ENCODE data around the gene STIM2.

The STIM2 gene

GRCh38 chr4:26896636-26897035, 36.0 kb downstream of the STIM2 start:
- DNase-seq (ENCODE audit: low read depth, low spot score) = no peak
- no peak overlapping the region for H3K27ac ChIP-seq (ENCODE audit: low read length)
- no peak overlapping the region for H3K4me3 ChIP-seq (ENCODE audit: low read length)
- no peaks in the 10 kb centered on the region for H3K4me1 ChIP-seq (ENCODE audit: control insufficient read depth, insufficient read depth, low read length)
- H3K36me3 ChIP-seq (ENCODE audit: control insufficient read depth, insufficient read depth, low read length) = no peaks in the 10 kb centered on the region
- H3K27me3 ChIP-seq (ENCODE audit: control insufficient read depth, insufficient read depth, low read length) = no peaks in the 10 kb centered on the region
- H3K9me3 ChIP-seq (ENCODE audit: control insufficient read depth, insufficient read depth, low read length) = no peaks in the 10 kb centered on the region
- WGBS (ENCODE audit: insufficient coverage, insufficient read length) = no CpG with 5 or more reads among the region's 2 CpGs

DNA sequence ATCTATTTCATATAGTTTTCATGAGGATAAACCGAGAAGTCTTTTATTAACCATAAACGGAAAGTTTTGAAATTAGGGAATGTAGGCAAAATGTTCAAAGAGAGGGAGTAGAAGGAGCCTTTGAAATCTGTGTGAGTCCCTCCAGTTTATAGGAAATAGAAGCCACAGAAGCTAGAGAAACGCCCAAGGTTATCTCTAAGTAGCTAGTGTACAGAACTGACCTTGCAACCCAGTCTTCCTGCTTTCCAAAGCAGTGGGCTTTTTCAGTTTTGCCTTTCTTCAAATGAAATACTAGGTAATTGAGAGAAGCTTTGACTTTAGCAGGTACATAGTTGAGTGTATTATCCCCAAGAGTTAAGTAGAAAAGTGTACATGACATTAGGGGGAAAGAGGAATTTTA, 39.4 kb downstream of the STIM2 start:
- no peaks in the 10 kb centered on the region for H3K4me1 ChIP-seq (ENCODE audit: control insufficient read depth, insufficient read depth, low read length)
- no peaks in the 10 kb centered on the region for H3K36me3 ChIP-seq (ENCODE audit: control insufficient read depth, insufficient read depth, low read length)
- no peaks in the 10 kb centered on the region for H3K9me3 ChIP-seq (ENCODE audit: control insufficient read depth, insufficient read depth, low read length)
- no peak overlapping the region for H3K4me3 ChIP-seq (ENCODE audit: low read length)
- no peaks in the 10 kb centered on the region for H3K27me3 ChIP-seq (ENCODE audit: control insufficient read depth, insufficient read depth, low read length)
- DNase-seq (ENCODE audit: low read depth, low spot score) = no peak
- H3K27ac ChIP-seq (ENCODE audit: low read length) = no peak overlapping the region
- WGBS (ENCODE audit: insufficient coverage, insufficient read length) = no CpG with 5 or more reads among the region's 3 CpGs

- DNase-seq (ENCODE audit: low read depth, low spot score) = no peak
- no peaks in the 10 kb centered on the region for H3K9me3 ChIP-seq (ENCODE audit: control insufficient read depth, insufficient read depth, low read length)
- WGBS (ENCODE audit: insufficient coverage, insufficient read length) = no CpG with 5 or more reads among the region's 2 CpGs
- no peak overlapping the region for H3K27ac ChIP-seq (ENCODE audit: low read length)
- no peaks in the 10 kb centered on the region for H3K36me3 ChIP-seq (ENCODE audit: control insufficient read depth, insufficient read depth, low read length)
- H3K4me3 ChIP-seq (ENCODE audit: low read length) = no peak overlapping the region
- no peaks in the 10 kb centered on the region for H3K4me1 ChIP-seq (ENCODE audit: control insufficient read depth, insufficient read depth, low read length)
- no peaks in the 10 kb centered on the region for H3K27me3 ChIP-seq (ENCODE audit: control insufficient read depth, insufficient read depth, low read length)
These were observed 40.1 kb downstream of the STIM2 start for GRCh38 chr4:26900765-26901164.

DNA sequence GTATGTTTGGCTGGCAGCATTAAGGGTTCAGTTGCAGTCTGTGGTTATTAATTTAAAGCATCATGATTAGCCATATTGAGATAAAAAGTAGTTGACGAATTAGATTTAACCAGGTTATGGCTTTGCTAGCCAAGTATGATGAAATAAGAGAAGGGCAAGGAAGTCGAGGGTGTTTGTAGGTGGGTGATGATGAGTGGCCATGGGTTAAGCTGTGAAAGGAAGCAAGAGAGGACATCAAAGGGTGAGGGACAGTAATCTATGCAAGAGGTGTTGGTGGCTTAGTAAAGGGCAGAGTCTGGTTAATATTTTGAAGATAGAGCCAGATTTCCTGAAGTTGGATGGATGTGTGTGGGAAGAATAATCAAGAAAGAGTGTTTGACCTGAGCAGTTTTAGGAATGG, 44.5 kb downstream of the STIM2 start:
- WGBS (ENCODE audit: insufficient coverage, insufficient read length) = 100% methylated on average over 1 of the region's 2 CpGs
- Histone ChIP-seq H3K27me3 (ENCODE audit: control insufficient read depth, insufficient read depth, low read length) (no peaks in the 10 kb centered on the region), H3K4me3 (ENCODE audit: low read length) (no peak overlapping the region), H3K9me3 (ENCODE audit: control insufficient read depth, insufficient read depth, low read length) (no peaks in the 10 kb centered on the region), H3K4me1 (ENCODE audit: control insufficient read depth, insufficient read depth, low read length) (no peaks in the 10 kb centered on the region), H3K27ac (ENCODE audit: low read length) (no peak overlapping the region), H3K36me3 (ENCODE audit: control insufficient read depth, insufficient read depth, low read length) (no peaks in the 10 kb centered on the region)
- no peak for DNase-seq (ENCODE audit: low read depth, low spot score)

GRCh38 chr4:26907731-26908599, 47.3 kb downstream of the STIM2 start:
- H3K27me3 ChIP-seq (ENCODE audit: control insufficient read depth, insufficient read depth, low read length) = no peaks in the 10 kb centered on the region
- H3K9me3 ChIP-seq (ENCODE audit: control insufficient read depth, insufficient read depth, low read length) = no peaks in the 10 kb centered on the region
- no peak overlapping the region for H3K27ac ChIP-seq (ENCODE audit: low read length)
- no CpG with 5 or more reads among the region's 7 CpGs for WGBS (ENCODE audit: insufficient coverage, insufficient read length)
- no peak overlapping the region for H3K4me3 ChIP-seq (ENCODE audit: low read length)
- H3K36me3 ChIP-seq (ENCODE audit: control insufficient read depth, insufficient read depth, low read length) = no peaks in the 10 kb centered on the region
- H3K4me1 ChIP-seq (ENCODE audit: control insufficient read depth, insufficient read depth, low read length) = no peaks in the 10 kb centered on the region
- no peak for DNase-seq (ENCODE audit: low read depth, low spot score)

DNA sequence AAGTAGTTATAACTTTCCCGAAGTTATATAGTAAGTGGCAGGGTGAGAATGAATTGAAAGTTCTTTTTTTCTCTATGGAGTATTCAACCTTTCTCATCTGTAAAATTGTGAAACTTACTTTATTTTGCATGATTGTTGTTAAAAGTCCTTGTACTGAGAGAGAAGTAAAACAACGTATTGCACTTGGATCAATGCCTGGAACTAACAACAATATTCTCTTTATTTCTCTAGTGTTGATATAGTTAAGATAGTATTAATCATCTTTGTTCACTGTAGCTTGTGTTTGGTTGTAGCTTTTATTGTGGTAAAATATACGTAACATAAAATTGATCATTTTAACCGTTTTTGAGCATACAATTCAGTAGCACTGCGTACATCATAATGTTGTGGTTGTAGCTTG, 48.7 kb downstream of the STIM2 start:
- H3K27ac ChIP-seq (ENCODE audit: low read length) = no peak overlapping the region
- H3K36me3 ChIP-seq (ENCODE audit: control insufficient read depth, insufficient read depth, low read length) = no peaks in the 10 kb centered on the region
- H3K4me1 ChIP-seq (ENCODE audit: control insufficient read depth, insufficient read depth, low read length) = no peaks in the 10 kb centered on the region
- no CpG with 5 or more reads among the region's 5 CpGs for WGBS (ENCODE audit: insufficient coverage, insufficient read length)
- no peak overlapping the region for H3K4me3 ChIP-seq (ENCODE audit: low read length)
- H3K9me3 ChIP-seq (ENCODE audit: control insufficient read depth, insufficient read depth, low read length) = no peaks in the 10 kb centered on the region
- no peaks in the 10 kb centered on the region for H3K27me3 ChIP-seq (ENCODE audit: control insufficient read depth, insufficient read depth, low read length)
- no peak for DNase-seq (ENCODE audit: low read depth, low spot score)

- no peaks in the 10 kb centered on the region for H3K4me1 ChIP-seq (ENCODE audit: control insufficient read depth, insufficient read depth, low read length)
- DNase-seq (ENCODE audit: low read depth, low spot score) = no peak
- no peak overlapping the region for H3K27ac ChIP-seq (ENCODE audit: low read length)
- no peak overlapping the region for H3K4me3 ChIP-seq (ENCODE audit: low read length)
- H3K27me3 ChIP-seq (ENCODE audit: control insufficient read depth, insufficient read depth, low read length) = no peaks in the 10 kb centered on the region
- no peaks in the 10 kb centered on the region for H3K36me3 ChIP-seq (ENCODE audit: control insufficient read depth, insufficient read depth, low read length)
- H3K9me3 ChIP-seq (ENCODE audit: control insufficient read depth, insufficient read depth, low read length) = no peaks in the 10 kb centered on the region
These were observed 50.6 kb downstream of the STIM2 start for GRCh38 chr4:26911254-26911653.

- H3K36me3 ChIP-seq (ENCODE audit: control insufficient read depth, insufficient read depth, low read length) = no peaks in the 10 kb centered on the region
- H3K9me3 ChIP-seq (ENCODE audit: control insufficient read depth, insufficient read depth, low read length) = no peaks in the 10 kb centered on the region
- H3K27me3 ChIP-seq (ENCODE audit: control insufficient read depth, insufficient read depth, low read length) = no peaks in the 10 kb centered on the region
- no peak overlapping the region for H3K4me3 ChIP-seq (ENCODE audit: low read length)
- no peaks in the 10 kb centered on the region for H3K4me1 ChIP-seq (ENCODE audit: control insufficient read depth, insufficient read depth, low read length)
- no peak for DNase-seq (ENCODE audit: low read depth, low spot score)
- no peak overlapping the region for H3K27ac ChIP-seq (ENCODE audit: low read length)
- no CpG with 5 or more reads among the region's 6 CpGs for WGBS (ENCODE audit: insufficient coverage, insufficient read length)
These were observed 51.4 kb downstream of the STIM2 start for GRCh38 chr4:26912069-26912468.

- WGBS (ENCODE audit: insufficient coverage, insufficient read length) = no CpG with 5 or more reads among the region's 3 CpGs
- H3K27ac ChIP-seq (ENCODE audit: low read length) = no peak overlapping the region
- no peaks in the 10 kb centered on the region for H3K36me3 ChIP-seq (ENCODE audit: control insufficient read depth, insufficient read depth, low read length)
- no peaks in the 10 kb centered on the region for H3K27me3 ChIP-seq (ENCODE audit: control insufficient read depth, insufficient read depth, low read length)
- H3K9me3 ChIP-seq (ENCODE audit: control insufficient read depth, insufficient read depth, low read length) = no peaks in the 10 kb centered on the region
- DNase-seq (ENCODE audit: low read depth, low spot score) = no peak
- no peak overlapping the region for H3K4me3 ChIP-seq (ENCODE audit: low read length)
- H3K4me1 ChIP-seq (ENCODE audit: control insufficient read depth, insufficient read depth, low read length) = no peaks in the 10 kb centered on the region
These were observed 52.2 kb downstream of the STIM2 start for GRCh38 chr4:26912810-26913209.

GRCh38 chr4:26916195-26916594, 55.6 kb downstream of the STIM2 start:
- no peaks in the 10 kb centered on the region for H3K4me1 ChIP-seq (ENCODE audit: control insufficient read depth, insufficient read depth, low read length)
- no peaks in the 10 kb centered on the region for H3K9me3 ChIP-seq (ENCODE audit: control insufficient read depth, insufficient read depth, low read length)
- H3K4me3 ChIP-seq (ENCODE audit: low read length) = no peak overlapping the region
- no peak overlapping the region for H3K27ac ChIP-seq (ENCODE audit: low read length)
- no peaks in the 10 kb centered on the region for H3K36me3 ChIP-seq (ENCODE audit: control insufficient read depth, insufficient read depth, low read length)
- no peak for DNase-seq (ENCODE audit: low read depth, low spot score)
- no peaks in the 10 kb centered on the region for H3K27me3 ChIP-seq (ENCODE audit: control insufficient read depth, insufficient read depth, low read length)
- WGBS (ENCODE audit: insufficient coverage, insufficient read length) = no CpG with 5 or more reads among the region's 1 CpG

DNA sequence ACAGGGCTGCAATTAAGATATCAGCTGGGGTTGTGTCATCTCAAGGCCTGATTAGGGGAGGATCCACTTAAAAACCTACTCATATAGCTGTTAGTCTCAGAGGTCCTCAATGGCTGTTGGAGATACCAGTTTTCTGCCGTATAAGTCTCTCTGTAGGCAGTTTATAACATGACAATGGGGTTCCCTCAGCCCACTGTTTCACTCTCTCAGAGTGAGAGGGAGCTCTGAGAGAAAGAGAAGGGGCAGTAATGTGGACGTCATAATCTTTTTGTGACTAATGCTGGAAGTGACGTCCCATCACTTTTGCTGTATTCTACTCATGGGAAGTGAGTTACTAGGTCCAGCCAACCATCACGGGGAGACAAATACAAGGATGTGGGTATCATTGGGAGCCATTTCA, 70.3 kb downstream of the STIM2 start:
- Histone ChIP-seq H3K4me3 (ENCODE audit: low read length) (no peak overlapping the region), H3K4me1 (ENCODE audit: control insufficient read depth, insufficient read depth, low read length) (no peaks in the 10 kb centered on the region), H3K27me3 (ENCODE audit: control insufficient read depth, insufficient read depth, low read length) (no peaks in the 10 kb centered on the region), H3K27ac (ENCODE audit: low read length) (no peak overlapping the region), H3K36me3 (ENCODE audit: control insufficient read depth, insufficient read depth, low read length) (no peaks in the 10 kb centered on the region), H3K9me3 (ENCODE audit: control insufficient read depth, insufficient read depth, low read length) (no peaks in the 10 kb centered on the region)
- WGBS (ENCODE audit: insufficient coverage, insufficient read length) = no CpG with 5 or more reads among the region's 4 CpGs
- no peak for DNase-seq (ENCODE audit: low read depth, low spot score)

All from iPS DF 6.9 (cell line).